Gastrocnemius medialis (tissue), 4 donors: ENCODE measurements around the gene GPRIN3.

Source experiments
- CTCF ChIP-seq, 5 experiments: fragments of 450-650 bp in 3 of 5; fragments of 200-600 bp in 2 of 5; sonication (generic) in 2 of 5; IDR thresholded peaks in 4 of 5; conservative IDR thresholded peaks in 1 of 5; 1 replicate in 4 of 5; 2 replicates in 1 of 5; pipeline ENCODE4 v1.5.1; 2016 to 2019; ENCODE audit warnings: antibody characterized with exemption in 5 of 5, mild to moderate bottlenecking in 3 of 5, moderate library complexity in 3 of 5
- POLR2A ChIP-seq, 2 donors: fragments of 450-650 bp; IDR thresholded peaks; one replicate each; pipeline ENCODE4 v1.6.1; 2017; ENCODE audit warnings: antibody characterized with exemption in 2 of 2, mild to moderate bottlenecking in 2 of 2, moderate library complexity in 2 of 2

GRCh38 chr4:89251396-89251795 is 56.2 kb downstream of the GPRIN3 start:
- TF ChIP-seq CTCF (IDR thresholded peaks at IDR 0.05 in 4 of 5, conservative IDR thresholded peaks at IDR 0.05 in 1 of 5) = no peak
- TF ChIP-seq POLR2A (IDR thresholded peaks at IDR 0.05) = no peak
